AG10803 (cell line): Measurements from ENCODE around the gene LMAN1L.
A peak's percentile ranks its signal among the peaks of the same experiment; 100 is the strongest.

Experiments used
- DNase-seq: peaks from one replicate; pipeline ENCODE4 v3.0.0; 2010; ENCODE audit warnings: low read depth
- H3K4me3 ChIP-seq: 2 replicates; pipeline ENCODE4 v1.5.1; 2011; ENCODE audit warnings: mild to moderate bottlenecking, low read length, control low read depth
- TF ChIP-seq, protein P1 (sequence below): conservative IDR thresholded peaks from 2 replicates; pipeline ENCODE4 v1.5.1; 2011; ENCODE audit warnings: mild to moderate bottlenecking, low read length, control low read depth, inconsistent platforms

LMAN1L gene

DNA sequence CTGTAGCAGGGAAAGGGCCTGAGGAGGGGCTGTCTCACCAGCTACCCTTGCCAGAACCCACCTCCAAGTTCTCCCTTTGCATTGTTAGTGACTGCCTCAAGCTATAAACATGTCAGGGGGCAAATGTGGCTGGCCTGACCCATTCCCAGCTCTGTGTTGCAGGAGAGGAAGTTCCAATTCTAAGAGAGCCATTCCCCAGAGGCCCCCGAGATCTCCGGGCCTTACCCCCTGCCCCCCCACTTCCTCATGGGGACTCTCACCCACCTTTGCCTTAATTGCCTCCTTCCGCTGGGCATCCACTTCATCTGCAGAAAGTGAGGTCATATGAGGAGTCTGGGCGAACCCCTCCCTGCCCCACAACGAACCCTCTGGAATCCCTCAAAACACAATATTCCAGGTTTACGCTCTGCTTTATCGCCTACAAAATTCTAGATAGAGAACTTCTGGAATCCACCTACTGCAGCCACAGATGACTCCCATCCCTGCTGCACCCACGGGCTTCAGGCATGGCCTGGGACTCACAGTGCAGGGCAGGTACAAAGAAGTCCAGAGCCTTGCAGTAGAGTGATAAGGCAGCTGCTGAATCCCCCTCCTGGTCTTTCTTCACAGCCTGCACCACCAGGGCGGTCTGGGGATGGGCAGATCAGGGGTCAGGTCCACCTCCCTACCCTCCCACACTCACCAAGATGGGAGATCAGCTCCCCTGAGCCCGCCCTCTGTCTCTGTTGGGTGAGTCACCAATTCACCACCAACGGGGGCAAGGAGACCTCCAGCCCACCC is 26.3 kb downstream of the LMAN1L start:
- TF ChIP-seq, protein P1, sequence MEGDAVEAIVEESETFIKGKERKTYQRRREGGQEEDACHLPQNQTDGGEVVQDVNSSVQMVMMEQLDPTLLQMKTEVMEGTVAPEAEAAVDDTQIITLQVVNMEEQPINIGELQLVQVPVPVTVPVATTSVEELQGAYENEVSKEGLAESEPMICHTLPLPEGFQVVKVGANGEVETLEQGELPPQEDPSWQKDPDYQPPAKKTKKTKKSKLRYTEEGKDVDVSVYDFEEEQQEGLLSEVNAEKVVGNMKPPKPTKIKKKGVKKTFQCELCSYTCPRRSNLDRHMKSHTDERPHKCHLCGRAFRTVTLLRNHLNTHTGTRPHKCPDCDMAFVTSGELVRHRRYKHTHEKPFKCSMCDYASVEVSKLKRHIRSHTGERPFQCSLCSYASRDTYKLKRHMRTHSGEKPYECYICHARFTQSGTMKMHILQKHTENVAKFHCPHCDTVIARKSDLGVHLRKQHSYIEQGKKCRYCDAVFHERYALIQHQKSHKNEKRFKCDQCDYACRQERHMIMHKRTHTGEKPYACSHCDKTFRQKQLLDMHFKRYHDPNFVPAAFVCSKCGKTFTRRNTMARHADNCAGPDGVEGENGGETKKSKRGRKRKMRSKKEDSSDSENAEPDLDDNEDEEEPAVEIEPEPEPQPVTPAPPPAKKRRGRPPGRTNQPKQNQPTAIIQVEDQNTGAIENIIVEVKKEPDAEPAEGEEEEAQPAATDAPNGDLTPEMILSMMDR = no peak
- DNase-seq = no peak
- H3K4me3 ChIP-seq = no peak overlapping the region

DNA sequence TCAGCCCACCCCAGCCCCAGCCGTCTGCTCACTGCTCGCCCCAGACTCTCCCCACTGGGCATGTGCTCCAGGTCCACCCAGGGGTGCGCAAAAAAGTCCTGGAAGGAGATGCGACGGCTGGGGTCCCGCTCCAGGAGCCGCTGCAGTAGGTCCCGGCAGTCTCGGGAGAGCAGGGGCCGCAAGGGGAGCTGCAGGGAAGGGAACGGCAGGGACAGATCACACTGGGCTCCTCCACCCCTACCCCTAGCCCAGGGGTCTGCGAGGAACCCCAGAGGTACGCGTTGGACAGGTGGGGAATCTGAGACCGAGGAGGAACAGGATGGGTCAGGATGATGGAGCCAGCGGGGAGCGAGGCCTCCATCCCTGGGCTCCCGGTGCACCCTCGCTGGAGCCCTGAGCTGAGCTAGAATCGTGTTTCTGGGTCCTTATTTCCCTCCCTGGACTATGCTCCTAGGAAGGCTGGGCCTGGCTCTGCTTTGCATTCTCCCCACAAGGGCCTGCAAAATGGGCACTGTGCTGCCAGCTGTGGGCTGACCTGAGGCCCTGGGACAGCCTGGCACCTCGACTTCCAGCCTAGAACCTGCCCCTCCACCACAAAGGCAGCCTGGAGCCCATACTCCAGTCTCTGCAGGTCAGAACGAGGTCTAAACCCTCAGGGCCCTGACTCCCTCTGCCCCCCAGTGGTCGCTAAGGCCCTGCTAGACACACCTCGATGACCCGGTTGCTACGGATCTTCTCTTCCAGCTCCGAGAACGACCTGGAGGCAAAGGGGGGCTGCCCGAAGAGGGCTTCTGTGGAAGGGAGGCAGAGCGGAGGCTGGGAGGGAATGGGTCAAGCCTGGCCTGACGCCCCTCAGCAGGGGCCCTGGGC is 27.1 kb downstream of the LMAN1L start:
- DNase-seq = no peak
- TF ChIP-seq, protein P1 = no peak
- H3K4me3 ChIP-seq = no peak overlapping the region

DNA sequence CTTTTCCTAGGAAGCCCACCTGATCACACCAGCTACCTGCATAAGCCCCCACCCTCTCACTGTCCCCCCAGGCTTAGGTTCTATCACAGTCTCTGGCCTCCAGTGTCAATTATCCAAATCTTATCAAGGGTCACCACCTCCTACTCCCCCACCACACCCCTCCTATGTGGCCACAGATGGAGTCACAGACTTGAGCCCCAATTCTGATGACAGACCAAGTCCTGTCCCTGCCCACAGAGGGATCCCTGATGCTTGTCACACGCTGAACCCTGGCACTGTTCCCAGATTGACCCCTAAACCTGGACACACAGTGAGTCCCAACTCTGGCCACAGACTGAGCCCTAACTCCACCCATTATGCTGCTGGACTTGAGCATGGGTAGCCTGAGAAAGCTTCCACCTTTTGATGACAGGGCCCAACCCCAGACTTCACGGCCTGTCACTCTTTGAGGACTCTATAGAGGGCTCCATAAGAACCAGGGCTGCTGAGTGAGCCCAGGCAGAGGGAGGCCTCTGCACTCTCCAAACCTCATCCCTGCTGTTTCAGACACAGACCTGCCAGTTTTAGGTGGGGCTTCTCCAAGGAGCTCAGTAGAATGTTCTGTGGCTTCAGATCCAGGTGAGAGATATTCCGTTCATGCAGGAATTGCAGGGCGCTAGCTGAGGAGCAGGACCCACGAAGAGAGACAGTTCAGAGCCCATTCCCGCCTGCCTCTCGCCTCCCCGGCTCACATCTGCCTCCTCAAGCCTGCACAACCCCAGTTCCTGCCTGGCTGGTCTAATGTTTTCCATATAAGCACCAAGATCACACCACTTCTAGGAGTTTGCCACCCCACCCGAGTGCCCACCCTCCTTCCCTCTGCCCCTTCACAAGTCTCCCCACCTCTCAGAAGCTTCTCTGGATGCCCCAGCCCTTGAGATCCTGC is 28.5 kb downstream of the LMAN1L start:
- DNase-seq = no peak
- H3K4me3 ChIP-seq = no peak overlapping the region
- TF ChIP-seq, protein P1 = no peak

DNA sequence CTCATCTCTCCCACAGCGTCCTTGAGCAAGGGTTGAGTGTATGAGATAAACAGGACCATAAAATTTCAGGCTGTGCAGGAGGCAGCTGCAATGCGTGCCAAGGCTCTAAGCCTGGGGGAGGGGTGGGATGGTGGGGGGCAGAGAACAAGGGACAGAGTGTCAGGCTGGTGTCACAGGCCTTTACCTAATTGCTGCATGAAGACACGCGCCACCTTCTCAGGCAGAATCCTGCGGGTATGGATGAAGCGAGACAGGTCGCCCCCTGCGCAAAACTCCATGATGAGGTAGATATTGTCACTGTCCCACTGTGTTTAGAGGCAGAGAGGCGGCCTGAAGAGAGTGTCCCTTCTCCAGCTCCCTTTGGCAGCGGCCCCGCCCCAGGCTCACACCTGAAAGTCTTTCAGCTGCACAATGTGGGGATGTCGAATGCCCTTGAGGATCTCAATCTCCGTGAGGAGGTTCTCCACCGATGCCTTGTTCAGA is 29.3 kb downstream of the LMAN1L start:
- no peak for DNase-seq

DNA sequence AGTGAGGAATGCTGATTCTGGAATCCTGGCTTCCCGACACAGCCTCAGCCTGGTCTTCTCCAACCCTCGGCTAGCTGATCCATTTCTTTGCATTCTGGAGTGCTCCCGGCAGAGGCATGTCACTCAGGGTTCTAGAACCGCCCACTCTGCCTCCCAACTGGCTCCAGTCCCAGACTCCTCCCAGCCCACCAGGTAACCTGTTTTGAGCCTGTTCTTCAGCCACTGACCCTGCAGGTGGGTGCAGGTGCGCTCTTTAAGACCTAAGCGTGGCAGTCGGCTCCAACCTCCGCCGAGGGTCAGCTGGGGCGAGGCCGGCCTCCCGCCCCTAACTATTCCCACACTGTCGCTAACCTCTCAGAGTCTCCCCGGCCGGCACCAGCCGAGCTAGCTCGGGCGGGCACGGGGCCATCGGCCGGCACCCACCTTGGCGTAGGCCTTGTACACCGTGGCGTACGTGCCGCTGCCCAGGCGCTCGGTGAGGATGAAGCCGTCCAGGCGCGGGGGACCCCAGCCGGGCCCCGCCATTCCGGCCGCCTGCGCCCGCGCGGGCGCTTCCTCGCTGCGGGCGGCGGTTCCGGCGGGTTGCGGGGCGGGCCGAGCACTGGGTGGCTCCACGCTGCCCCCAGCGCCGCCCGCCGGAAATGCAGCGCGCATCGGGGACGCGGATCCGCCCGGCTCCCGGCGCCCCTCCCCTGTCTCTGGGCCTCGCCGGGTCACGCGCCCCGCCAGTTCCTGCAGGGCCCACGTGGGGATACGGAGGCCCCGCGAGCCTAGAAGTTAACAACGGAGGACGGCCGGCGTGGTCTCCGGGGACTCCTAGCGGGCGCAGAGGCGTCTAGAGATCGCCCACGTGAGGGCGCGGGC is 30.2 kb downstream of the LMAN1L start, which contains the start of gene ULK3:
Gene ULK3 (minus strand): TSS at position 576 of the 864 bp plus-strand sequence. CDS start 51 bp downstream, at position 525.
- peak; percentile 80 for DNase-seq
- peak within 1 kb of the TSS; percentile 86 for H3K4me3 ChIP-seq
- TF ChIP-seq, protein P1 = no peak; the same call in none of the 2 replicates

More for the DNA sequence above, 29.3 kb downstream of the LMAN1L start:
- peak overlapping the region; percentile 86 for H3K4me3 ChIP-seq
- TF ChIP-seq, protein P1 = no peak

DNA sequence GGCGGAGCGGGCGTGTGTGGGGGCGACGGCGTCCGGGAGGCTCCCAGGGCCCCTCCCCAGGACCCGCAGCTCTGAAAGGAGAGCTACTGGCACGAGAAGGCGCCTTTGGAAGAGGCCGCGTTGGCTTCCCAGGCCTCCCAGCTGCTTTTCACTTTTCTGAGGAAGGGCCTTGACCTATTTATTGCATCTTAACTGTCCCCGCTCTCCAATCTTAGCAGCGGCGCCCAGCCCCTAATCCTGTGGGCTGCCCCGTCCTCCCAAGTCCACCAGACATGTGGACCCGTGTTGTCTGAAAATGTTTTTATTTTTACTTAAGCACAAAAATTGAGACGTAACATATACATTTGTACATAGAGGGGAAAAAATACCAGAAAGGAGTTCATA is 30.8 kb downstream of the LMAN1L start:
- TF ChIP-seq, protein P1 = no peak
- H3K4me3 ChIP-seq = peak overlapping the region; percentile 45
- DNase-seq = no peak
